H1 (cell line): ENCODE results near the gene UBE2D2. TPM values are rescaled to one million over a fixed set of nuclear protein-coding genes. Genes with fewer than 3 reads are reported as not detected.

ENCODE experiments used
- POLR2AphosphoS5 ChIP-seq: IDR thresholded peaks from 2 replicates; pipeline ENCODE4 v1.6.1; 2011; ENCODE audit warnings: low read depth, low read length
- RBBP5 ChIP-seq: IDR thresholded peaks from 2 replicates; pipeline ENCODE4 v1.7.1; 2012; ENCODE audit warnings: low read depth, mild to moderate bottlenecking, inconsistent platforms, low read length, moderate library complexity, borderline replicate concordance
- RNF2 ChIP-seq: fragments of 200-900, 300-1000 bp; sonication (generic); IDR thresholded peaks from 2 replicates; pipeline ENCODE4 v1.7.1; 2016; ENCODE audit warnings: borderline replicate concordance, low read depth, mild to moderate bottlenecking, antibody characterized with exemption, low read length; ENCODE audit not compliant: poor library complexity, severe bottlenecking; ENCODE audit errors: missing control alignments
- RXRA ChIP-seq: IDR thresholded peaks from 2 replicates; pipeline ENCODE4 v1.6.1; 2011; ENCODE audit warnings: low read depth, mild to moderate bottlenecking, low read length, moderate library complexity; ENCODE audit not compliant: insufficient read depth
- TEAD4 ChIP-seq: IDR thresholded peaks from 2 replicates; pipeline ENCODE4 v1.6.1; 2012; ENCODE audit warnings: low read depth, low read length, inconsistent platforms, mixed read lengths
- polyA plus RNA-seq, 7 experiments: library from polyadenylated mRNA; depleted of rRNA in 3 of 7; stranded (reverse) in 5 of 7; unstranded in 2 of 7; fragments of >200 nt in 5 of 7; fragments of 200-250 nt in 2 of 7; gene quantifications; 1 replicate in 5 of 7; 2 replicates in 1 of 7; 4 replicates in 1 of 7; pipeline versions ENCODE4 v1.2.1 to v1.2.3, GENCODE V29; 2011 to 2013; ENCODE audit warnings: missing spikeins in 2 of 7, mixed read lengths in 2 of 7
- total RNA-seq: library from RNA; stranded (reverse); fragmentation: NEBNext Ultra II Directional; extraction: Animal tissue kit (Norgen Biotek cat#: 25700); gene quantifications from 2 replicates; pipeline ENCODE4 v1.2.1, GENCODE V29; 2021
- TF ChIP-seq, protein P1 (sequence below): IDR thresholded peaks from 2 replicates; pipeline ENCODE4 v1.6.1; 2012; ENCODE audit warnings: inconsistent platforms

UBE2D2 gene
- total and polyA plus RNA-seq, 2 of the 8 experiments (the other 6 are each of a cell fraction or from before 2014, with no cell fraction given): 66.9 to 203 TPM

DNA sequence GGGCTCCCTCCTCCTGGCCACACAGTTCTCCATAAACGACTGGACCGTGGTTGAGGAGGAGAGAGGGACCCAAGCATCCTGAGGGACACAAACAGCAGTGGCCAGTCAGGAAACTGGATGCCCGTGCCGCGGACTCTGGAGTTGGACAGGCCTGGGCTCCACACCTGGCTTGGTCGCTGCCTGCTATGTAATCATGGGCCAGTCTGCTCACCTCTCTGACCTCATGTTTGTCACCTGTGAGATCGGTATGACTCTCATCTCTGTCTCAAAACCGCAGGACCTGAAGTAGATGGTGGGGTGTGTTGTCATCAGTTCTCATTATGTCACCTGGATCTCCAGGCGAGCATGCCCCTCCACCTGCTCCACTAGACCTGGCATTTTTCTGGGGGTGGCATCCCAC, 101.5 kb downstream of the UBE2D2 start (continued):
- TF ChIP-seq RNF2 (no peak), RXRA (no peak), POLR2AphosphoS5 (no peak), RBBP5 (no peak), TEAD4 (no peak)
- TF ChIP-seq, protein P1, sequence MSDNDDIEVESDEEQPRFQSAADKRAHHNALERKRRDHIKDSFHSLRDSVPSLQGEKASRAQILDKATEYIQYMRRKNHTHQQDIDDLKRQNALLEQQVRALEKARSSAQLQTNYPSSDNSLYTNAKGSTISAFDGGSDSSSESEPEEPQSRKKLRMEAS: no peak
